Stimulated activated naive CD4-positive, alpha-beta T cell (primary cell): ENCODE data around the gene COMMD9.

Experiments used
- DNase-seq, 6 experiments: peaks; one replicate each; lab custom pipeline; 2025; lab: John Stamatoyannopoulos, UW

COMMD9 gene

GRCh38 chr11:36296884-36297543 lies 7.8 kb upstream of the COMMD9 start:
- DNase-seq, result no peak

GRCh38 chr11:36295926-36296325 lies 6.7 kb upstream of the COMMD9 start, which contains the start of gene PRR5L:
TSS of gene PRR5L (plus strand) at chr11:36296288. CDS start at chr11:36401122, 104,834 bp downstream.
- DNase-seq, result no peak

- no peak for DNase-seq
Measured at GRCh38 chr11:36292311-36292722, 3.1 kb upstream of the COMMD9 start.

GRCh38 chr11:36288442-36289225 lies 590 bp downstream of the COMMD9 start:
- DNase-seq, result no peak

GRCh38 chr11:36282926-36283325 lies 6.3 kb downstream of the COMMD9 start:
- no peak for DNase-seq

GRCh38 chr11:36281850-36282249 lies 7.4 kb downstream of the COMMD9 start:
- DNase-seq, result no peak

- no peak for DNase-seq
Measured at GRCh38 chr11:36280531-36280930, 8.7 kb downstream of the COMMD9 start.

- no peak for DNase-seq
Measured at GRCh38 chr11:36278531-36279282, 10.5 kb downstream of the COMMD9 start.

- DNase-seq, result no peak
Measured at GRCh38 chr11:36274414-36274813, 14.8 kb downstream of the COMMD9 start.

- no peak for DNase-seq
Measured at GRCh38 chr11:36273110-36273509, 16.1 kb downstream of the COMMD9 start.

GRCh38 chr11:36271794-36272407 lies 17.3 kb downstream of the COMMD9 start:
- DNase-seq, result no peak

GRCh38 chr11:36270701-36271100 lies 18.5 kb downstream of the COMMD9 start:
- DNase-seq, result no peak

GRCh38 chr11:36268337-36268985 lies 20.8 kb downstream of the COMMD9 start:
- DNase-seq, result no peak

- DNase-seq, result no peak
Measured at GRCh38 chr11:36266767-36267166, 22.5 kb downstream of the COMMD9 start.

GRCh38 chr11:36265793-36266628 lies 23.2 kb downstream of the COMMD9 start:
- DNase-seq, result peak in 5 of 6 experiments; percentile 9 to 45 (median 32)

GRCh38 chr11:36264973-36265344 lies 24.3 kb downstream of the COMMD9 start:
- DNase-seq, result no peak

- DNase-seq, result no peak
Measured at GRCh38 chr11:36264011-36264972, 24.9 kb downstream of the COMMD9 start.

- DNase-seq, result no peak
Measured at GRCh38 chr11:36261094-36261493, 28.1 kb downstream of the COMMD9 start.

- DNase-seq, result peak in 1 of 6 experiments; percentile 4
Measured at GRCh38 chr11:36258730-36259360, 30.4 kb downstream of the COMMD9 start.
